GM23338 (cell line): ENCODE measurements around the gene PARG. TPM values are rescaled to one million over a fixed set of nuclear protein-coding genes. Genes with fewer than 3 reads are reported as not detected.

ENCODE experiments used
- ATAC-seq: fragments of 200-7000 bp; cut with Tn5 transposase; 3 replicates; pipeline ENCODE4 v1.9.1; 2020
- DNase-seq: peaks from one replicate; pipeline ENCODE4 v3.0.0-alpha.2; 2015; ENCODE audit warnings: low spot score
- H2AFZ ChIP-seq: fragments of 200-600 bp; sonication (generic); 2 replicates; pipeline ENCODE4 v1.8.0; 2016; ENCODE audit warnings: antibody characterized with exemption, mild to moderate bottlenecking, moderate library complexity
- H3F3A ChIP-seq: fragments of 200-600 bp; sonication (generic); replicated peaks from 2 replicates; pipeline ENCODE4 v1.8.0; 2017; ENCODE audit warnings: antibody characterized with exemption, mixed run types, low read depth
- H3K27ac ChIP-seq: fragments of 200-600 bp; sonication (generic); 2 replicates; pipeline ENCODE4 v1.6.1; 2016; ENCODE audit warnings: low read depth
- H3K27me3 ChIP-seq: fragments of 200-600 bp; sonication (generic); 2 replicates; pipeline ENCODE4 v1.8.0; 2016; ENCODE audit warnings: mild to moderate bottlenecking, mixed run types, moderate library complexity; ENCODE audit not compliant: insufficient read depth
- H3K36me3 ChIP-seq: fragments of 200-600 bp; sonication (generic); 2 replicates; pipeline ENCODE4 v1.8.0; 2016; ENCODE audit warnings: mild to moderate bottlenecking; ENCODE audit not compliant: insufficient read depth
- H3K4me1 ChIP-seq: fragments of 200-600 bp; sonication (generic); 2 replicates; pipeline ENCODE4 v1.8.0; 2016; ENCODE audit warnings: mild to moderate bottlenecking, moderate library complexity; ENCODE audit not compliant: insufficient read depth
- H3K4me2 ChIP-seq: fragments of 200-600 bp; sonication (generic); 2 replicates; pipeline ENCODE4 v1.7.1; 2017; ENCODE audit warnings: mixed run types
- H3K4me3 ChIP-seq: fragments of 200-600 bp; sonication (generic); 2 replicates; pipeline ENCODE4 v1.6.1; 2016; ENCODE audit warnings: mixed run types
- H3K79me2 ChIP-seq: fragments of 200-600 bp; sonication (generic); replicated peaks from 2 replicates; pipeline ENCODE4 v1.8.0; 2017; ENCODE audit warnings: mild to moderate bottlenecking; ENCODE audit not compliant: insufficient read depth
- H3K9me2 ChIP-seq: fragments of 200-600 bp; sonication (generic); 2 replicates; pipeline ENCODE4 v1.8.0; 2017; ENCODE audit not compliant: insufficient read depth
- H4K20me1 ChIP-seq: fragments of 200-600 bp; sonication (generic); replicated peaks from 2 replicates; pipeline ENCODE4 v1.8.0; 2017; ENCODE audit warnings: mild to moderate bottlenecking; ENCODE audit not compliant: insufficient read depth
- H3K27ac Mint-ChIP-seq: 2 replicates; pipeline ENCODE4 v1.8.0; 2020; ENCODE audit warnings: inconsistent platforms, mild to moderate bottlenecking, moderate library complexity, mixed read lengths
- H3K27me3 Mint-ChIP-seq: 3 replicates; pipeline ENCODE4 v1.8.0; 2022; ENCODE audit warnings: low read depth, mild to moderate bottlenecking, moderate library complexity, mixed read lengths, inconsistent platforms; ENCODE audit not compliant: insufficient read depth, poor library complexity
- H3K36me3 Mint-ChIP-seq: 3 replicates; pipeline ENCODE4 v1.8.0; 2021; ENCODE audit warnings: low read depth, mild to moderate bottlenecking, inconsistent platforms, moderate library complexity, mixed read lengths
- H3K4me1 Mint-ChIP-seq: 3 replicates; pipeline ENCODE4 v1.8.0; 2020; ENCODE audit warnings: mild to moderate bottlenecking, inconsistent platforms, mixed read lengths
- H3K4me3 Mint-ChIP-seq: 3 replicates; pipeline ENCODE4 v1.8.0; 2021; ENCODE audit warnings: moderate library complexity, mild to moderate bottlenecking, inconsistent platforms, mixed read lengths
- H3K9me3 Mint-ChIP-seq: 3 replicates; pipeline ENCODE4 v1.8.0; 2020; ENCODE audit warnings: moderate library complexity, mild to moderate bottlenecking, inconsistent platforms, mixed read lengths
- EZH2 ChIP-seq: fragments of 200-600 bp; sonication (generic); IDR thresholded peaks from one replicate; pipeline ENCODE4 v1.8.0; 2017; ENCODE audit warnings: antibody characterized with exemption, mild to moderate bottlenecking, low read depth; ENCODE audit not compliant: unreplicated experiment
- EZH2phosphoT487 ChIP-seq: fragments of 200-600 bp; sonication (generic); IDR thresholded peaks from one replicate; pipeline ENCODE4 v1.8.1; 2018; ENCODE audit warnings: antibody characterized with exemption; ENCODE audit not compliant: unreplicated experiment
- JUNB ChIP-seq: IDR thresholded peaks from one replicate; pipeline ENCODE4 v1.6.1; 2016; ENCODE audit warnings: antibody characterized with exemption; ENCODE audit not compliant: unreplicated experiment
- NANOG ChIP-seq: IDR thresholded peaks from 2 replicates; pipeline ENCODE4 v1.6.1; 2016; ENCODE audit warnings: antibody characterized with exemption, borderline replicate concordance
- STAT1 ChIP-seq: IDR thresholded peaks from one replicate; pipeline ENCODE4 v1.6.1; 2016; ENCODE audit warnings: antibody characterized with exemption; ENCODE audit not compliant: unreplicated experiment
- ZNF331 ChIP-seq: fragments of 250-450 bp; sonication (Bioruptor Pico); IDR thresholded peaks from 2 replicates; pipeline ENCODE4 v1.5.0; 2020; ENCODE audit warnings: low read depth, mild to moderate bottlenecking, moderate library complexity
- polyA plus RNA-seq: library from polyadenylated mRNA; unstranded; fragments of >200 nt; fragmentation: Nextera tagmentation; extraction: Ambion mirVana; gene quantifications from 2 replicates; pipeline ENCODE4 v1.2.1, GENCODE V29; 2016
- total RNA-seq: library from RNA; depleted of rRNA; stranded (reverse); fragments of >200 nt; shearing (Covaris generic); gene quantifications from 2 replicates; pipeline ENCODE4 v1.2.3, GENCODE V29; 2014
- TF ChIP-seq, protein P1 (sequence below): IDR thresholded peaks from one replicate; pipeline ENCODE4 v1.6.1; 2018; ENCODE audit warnings: antibody characterized with exemption; ENCODE audit not compliant: unreplicated experiment
- TF ChIP-seq, protein P2 (sequence below), 2 experiments: fragments of 200-600 bp in 1 of 2; sonication (generic) in 1 of 2; conservative IDR thresholded peaks; 2 replicates each; pipeline versions ENCODE4 v1.5.1 to v1.6.1; 2016 to 2017; ENCODE audit warnings: antibody characterized with exemption in 2 of 2, low read depth in 2 of 2, mild to moderate bottlenecking in 2 of 2, moderate library complexity in 1 of 2

Gene PARG
- total and polyA plus RNA-seq, 2 experiments from 2014 or later, result 19.1 to 63.8 TPM

DNA sequence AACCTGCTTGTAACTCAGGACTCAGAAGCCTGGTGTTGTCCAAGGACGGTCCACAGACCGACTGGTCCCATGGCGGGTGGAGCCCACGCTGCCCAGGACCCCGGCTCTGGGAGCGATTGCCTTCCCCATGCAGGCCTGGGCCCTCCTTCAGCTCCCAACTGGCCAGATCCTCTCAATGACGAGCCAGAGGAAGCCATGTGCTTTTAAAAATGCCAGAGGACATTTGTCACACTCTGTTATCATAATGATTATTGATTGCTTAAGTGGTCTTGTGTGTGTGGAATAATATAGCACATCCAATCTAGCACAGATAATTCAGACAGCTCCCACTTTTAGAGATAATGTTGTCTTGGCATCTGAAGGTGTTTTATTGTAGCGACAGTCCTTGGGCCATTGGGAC lies 157.1 kb downstream of the PARG start (continued):
- TF ChIP-seq, protein P1, sequence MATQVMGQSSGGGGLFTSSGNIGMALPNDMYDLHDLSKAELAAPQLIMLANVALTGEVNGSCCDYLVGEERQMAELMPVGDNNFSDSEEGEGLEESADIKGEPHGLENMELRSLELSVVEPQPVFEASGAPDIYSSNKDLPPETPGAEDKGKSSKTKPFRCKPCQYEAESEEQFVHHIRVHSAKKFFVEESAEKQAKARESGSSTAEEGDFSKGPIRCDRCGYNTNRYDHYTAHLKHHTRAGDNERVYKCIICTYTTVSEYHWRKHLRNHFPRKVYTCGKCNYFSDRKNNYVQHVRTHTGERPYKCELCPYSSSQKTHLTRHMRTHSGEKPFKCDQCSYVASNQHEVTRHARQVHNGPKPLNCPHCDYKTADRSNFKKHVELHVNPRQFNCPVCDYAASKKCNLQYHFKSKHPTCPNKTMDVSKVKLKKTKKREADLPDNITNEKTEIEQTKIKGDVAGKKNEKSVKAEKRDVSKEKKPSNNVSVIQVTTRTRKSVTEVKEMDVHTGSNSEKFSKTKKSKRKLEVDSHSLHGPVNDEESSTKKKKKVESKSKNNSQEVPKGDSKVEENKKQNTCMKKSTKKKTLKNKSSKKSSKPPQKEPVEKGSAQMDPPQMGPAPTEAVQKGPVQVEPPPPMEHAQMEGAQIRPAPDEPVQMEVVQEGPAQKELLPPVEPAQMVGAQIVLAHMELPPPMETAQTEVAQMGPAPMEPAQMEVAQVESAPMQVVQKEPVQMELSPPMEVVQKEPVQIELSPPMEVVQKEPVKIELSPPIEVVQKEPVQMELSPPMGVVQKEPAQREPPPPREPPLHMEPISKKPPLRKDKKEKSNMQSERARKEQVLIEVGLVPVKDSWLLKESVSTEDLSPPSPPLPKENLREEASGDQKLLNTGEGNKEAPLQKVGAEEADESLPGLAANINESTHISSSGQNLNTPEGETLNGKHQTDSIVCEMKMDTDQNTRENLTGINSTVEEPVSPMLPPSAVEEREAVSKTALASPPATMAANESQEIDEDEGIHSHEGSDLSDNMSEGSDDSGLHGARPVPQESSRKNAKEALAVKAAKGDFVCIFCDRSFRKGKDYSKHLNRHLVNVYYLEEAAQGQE, result no peak
- TF ChIP-seq STAT1 (no peak), NANOG (no peak), JUNB (no peak)

DNA sequence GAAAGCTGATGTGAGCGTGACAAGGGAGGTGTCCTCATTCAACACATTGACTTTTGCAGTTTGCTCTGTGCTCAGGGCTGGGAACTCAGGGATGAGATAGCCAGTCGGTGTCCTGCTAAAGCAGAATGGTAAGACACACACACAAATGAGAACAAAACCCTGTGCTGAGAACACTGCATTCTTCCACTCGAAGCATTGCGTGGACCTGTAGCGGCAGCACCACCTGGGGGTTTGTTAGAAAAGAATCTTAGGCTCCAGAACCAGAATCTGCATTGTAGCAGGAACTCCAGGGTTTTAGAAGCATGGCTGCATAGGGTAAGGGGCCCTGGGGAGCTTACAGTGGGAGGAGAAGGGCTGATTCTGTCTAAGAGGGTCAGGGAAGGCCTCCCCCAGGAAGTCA lies 158.2 kb downstream of the PARG start:
- H3K79me2 ChIP-seq, result no peaks in the 10 kb centered on the region
- no peak overlapping the region for H3K4me2 ChIP-seq
- no peaks in the 10 kb centered on the region for H3F3A ChIP-seq
- H3K9me2 ChIP-seq, result no peaks in the 10 kb centered on the region
- H3K4me1 ChIP-seq, result peaks cover 8% of the 10 kb centered on the region; the same call in 1 of the 2 replicates
- Mint-ChIP-seq H3K9me3 (no peaks in the 10 kb centered on the region), H3K27me3 (peaks cover 4% of the 10 kb centered on the region), H3K4me1 (peaks cover 10% of the 10 kb centered on the region), H3K4me3 (no peak overlapping the region), H3K27ac (no peak overlapping the region), H3K36me3 (no peaks in the 10 kb centered on the region)
- ATAC-seq (peak; percentile 61), DNase-seq (peak; percentile 46)
- no peak overlapping the region for H3K4me3 ChIP-seq
- H3K27ac ChIP-seq, result no peak overlapping the region
- no peaks in the 10 kb centered on the region for H3K36me3 ChIP-seq
- no peaks in the 10 kb centered on the region for H4K20me1 ChIP-seq
- H2AFZ ChIP-seq, result peak overlapping the region; percentile 93
- TF ChIP-seq EZH2, result no peak
- TF ChIP-seq, protein P2, sequence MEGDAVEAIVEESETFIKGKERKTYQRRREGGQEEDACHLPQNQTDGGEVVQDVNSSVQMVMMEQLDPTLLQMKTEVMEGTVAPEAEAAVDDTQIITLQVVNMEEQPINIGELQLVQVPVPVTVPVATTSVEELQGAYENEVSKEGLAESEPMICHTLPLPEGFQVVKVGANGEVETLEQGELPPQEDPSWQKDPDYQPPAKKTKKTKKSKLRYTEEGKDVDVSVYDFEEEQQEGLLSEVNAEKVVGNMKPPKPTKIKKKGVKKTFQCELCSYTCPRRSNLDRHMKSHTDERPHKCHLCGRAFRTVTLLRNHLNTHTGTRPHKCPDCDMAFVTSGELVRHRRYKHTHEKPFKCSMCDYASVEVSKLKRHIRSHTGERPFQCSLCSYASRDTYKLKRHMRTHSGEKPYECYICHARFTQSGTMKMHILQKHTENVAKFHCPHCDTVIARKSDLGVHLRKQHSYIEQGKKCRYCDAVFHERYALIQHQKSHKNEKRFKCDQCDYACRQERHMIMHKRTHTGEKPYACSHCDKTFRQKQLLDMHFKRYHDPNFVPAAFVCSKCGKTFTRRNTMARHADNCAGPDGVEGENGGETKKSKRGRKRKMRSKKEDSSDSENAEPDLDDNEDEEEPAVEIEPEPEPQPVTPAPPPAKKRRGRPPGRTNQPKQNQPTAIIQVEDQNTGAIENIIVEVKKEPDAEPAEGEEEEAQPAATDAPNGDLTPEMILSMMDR (conservative IDR thresholded peaks at IDR 0.05; ENCODE audit: low read depth in 2 of 2), result peak; percentile 31 to 42; a peak in 3 of 4 replicates
- H3K27me3 ChIP-seq, result no peaks in the 10 kb centered on the region

DNA sequence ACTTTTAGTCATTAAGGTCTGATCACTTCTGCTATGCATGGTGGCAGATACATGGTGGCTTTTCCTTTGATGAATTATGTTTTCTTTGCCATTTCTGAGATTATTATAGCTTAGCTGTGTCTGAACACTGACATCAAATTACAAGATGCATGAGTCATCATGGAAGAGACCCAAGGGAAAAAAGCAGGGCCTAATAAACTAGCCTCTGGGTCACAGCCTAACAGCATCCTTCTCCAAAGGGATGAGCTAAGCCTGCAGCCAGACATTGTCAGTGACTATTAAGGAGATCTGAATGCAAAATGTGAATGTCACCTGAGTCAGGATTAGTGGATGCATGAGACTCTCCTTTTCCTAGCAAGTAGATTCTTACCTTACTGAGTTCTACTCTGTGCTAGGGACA lies 160.6 kb downstream of the PARG start:
- H2AFZ ChIP-seq, result no peak overlapping the region
- no peak for TF ChIP-seq JUNB
- TF ChIP-seq EZH2phosphoT487, result no peak
- no peak for TF ChIP-seq EZH2
- TF ChIP-seq ZNF331 (CRISPR knock-in tag), result no peak
- H4K20me1 ChIP-seq, result no peaks in the 10 kb centered on the region
- DNase-seq (no peak), ATAC-seq (no peak)
- no peak overlapping the region for H3K4me3 ChIP-seq
- Mint-ChIP-seq H3K4me3 (no peak overlapping the region), H3K36me3 (no peaks in the 10 kb centered on the region), H3K27me3 (peaks cover 2% of the 10 kb centered on the region), H3K27ac (no peak overlapping the region), H3K9me3 (no peaks in the 10 kb centered on the region), H3K4me1 (peaks cover 10% of the 10 kb centered on the region)
- no peak overlapping the region for H3K4me2 ChIP-seq
- no peaks in the 10 kb centered on the region for H3F3A ChIP-seq
- H3K9me2 ChIP-seq, result no peaks in the 10 kb centered on the region
- peaks cover 8% of the 10 kb centered on the region; the same call in 1 of the 2 replicates for H3K4me1 ChIP-seq
- no peaks in the 10 kb centered on the region for H3K27me3 ChIP-seq
- no peaks in the 10 kb centered on the region for H3K79me2 ChIP-seq
- H3K36me3 ChIP-seq, result no peaks in the 10 kb centered on the region
- no peak overlapping the region for H3K27ac ChIP-seq
